ENCODE results near the gene LRRC31.
A peak's percentile ranks its signal among the peaks of the same experiment; 100 is the strongest.

The LRRC31 gene

DNA sequence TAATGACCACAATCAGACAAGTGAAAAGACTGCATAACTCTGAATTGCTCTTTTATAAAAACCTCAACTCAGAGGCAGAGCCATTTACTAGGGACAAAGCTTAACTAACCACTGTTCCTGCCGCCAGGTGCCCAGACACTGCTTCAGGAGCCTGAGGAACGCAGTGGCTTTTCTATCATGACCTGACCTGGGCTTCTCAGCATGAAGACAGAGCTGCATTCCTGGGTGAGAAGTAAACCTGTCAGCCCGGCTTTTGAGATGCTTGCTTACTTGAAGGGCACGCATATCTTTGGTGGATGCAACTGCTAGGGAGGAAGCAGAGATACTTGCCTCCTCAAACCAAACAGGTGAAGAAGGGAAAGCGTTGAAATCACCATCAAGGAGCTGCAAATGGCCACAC, 7.9 kb downstream of the LRRC31 start:
- DNase-seq = no peak

DNA sequence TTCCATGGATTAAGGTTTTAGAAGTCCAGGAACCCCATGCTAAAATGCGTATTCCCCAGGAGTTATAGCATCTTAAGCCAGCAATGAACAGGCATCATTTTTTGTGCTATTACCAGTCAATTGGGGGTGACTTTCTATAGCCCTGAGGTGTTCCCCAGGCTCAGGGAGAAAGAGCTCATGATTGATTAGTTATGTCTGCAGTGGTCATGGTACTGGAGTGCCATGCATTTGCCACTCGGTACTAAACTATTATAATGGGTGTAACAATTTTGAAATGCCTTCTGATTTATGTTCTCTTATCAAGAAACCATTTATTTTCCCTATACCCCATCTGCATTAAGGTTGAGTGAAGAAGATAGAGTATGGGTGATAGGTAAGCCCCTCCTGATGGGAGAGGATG, 11.9 kb downstream of the LRRC31 start:
- DNase-seq = no peak

DNA sequence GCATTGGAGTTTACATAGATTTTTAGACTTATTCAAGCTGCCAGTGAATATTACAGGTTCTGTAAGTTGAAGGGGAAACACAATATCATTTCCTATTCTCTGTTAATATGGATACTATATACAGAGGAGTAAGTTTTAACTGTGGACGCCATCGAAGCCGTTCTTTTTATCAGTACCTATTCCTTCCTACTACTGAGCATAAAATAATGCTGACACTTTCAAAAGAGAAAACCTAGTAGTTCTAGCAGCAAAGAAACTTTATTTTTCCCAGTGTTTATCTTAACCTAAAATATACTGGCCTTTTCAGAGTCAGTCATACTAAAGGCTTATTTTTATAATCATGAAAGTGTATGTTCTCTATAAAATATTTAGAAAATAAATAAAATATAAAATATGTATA, 14.2 kb downstream of the LRRC31 start:
- no peak for DNase-seq

DNA sequence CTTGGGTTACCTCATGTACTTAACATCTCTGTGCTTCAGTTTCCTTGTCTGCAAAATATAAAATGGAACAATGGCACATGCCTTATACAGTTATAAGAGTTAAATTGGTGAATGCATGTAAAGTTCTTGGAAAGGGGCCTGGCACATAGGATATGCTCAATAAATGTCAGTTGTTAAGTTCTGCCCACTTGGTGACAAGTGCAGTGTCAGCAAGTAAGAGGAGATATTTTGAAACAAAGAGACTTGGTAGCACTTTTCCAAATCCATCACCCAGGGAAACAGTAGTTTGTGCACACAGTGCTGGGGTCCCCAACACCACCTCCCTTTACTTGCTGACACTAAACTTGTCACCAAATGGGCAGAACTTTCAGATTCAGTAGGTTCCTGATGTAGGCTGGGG, 19.1 kb downstream of the LRRC31 start:
- DNase-seq = no peak

DNA sequence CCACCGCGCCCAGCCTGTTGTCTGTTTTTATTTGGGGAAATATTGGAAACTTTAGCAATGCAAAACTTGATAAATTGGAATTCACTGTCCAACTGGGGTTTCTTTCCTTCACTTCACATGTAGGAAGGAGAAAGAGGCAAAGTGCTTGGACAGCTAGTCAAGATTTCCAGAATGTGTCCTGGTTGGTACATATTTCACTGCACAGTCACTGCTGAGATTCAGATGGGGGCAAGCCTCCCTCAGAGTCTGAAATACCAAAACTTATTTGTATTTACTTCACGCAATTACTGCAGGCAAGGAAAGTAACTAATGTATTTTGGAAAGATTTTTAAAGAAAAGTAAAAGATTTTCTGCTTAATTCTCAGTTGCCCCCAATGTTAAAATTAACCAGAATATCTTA, 21.0 kb downstream of the LRRC31 start:
- DNase-seq = no peak

DNA sequence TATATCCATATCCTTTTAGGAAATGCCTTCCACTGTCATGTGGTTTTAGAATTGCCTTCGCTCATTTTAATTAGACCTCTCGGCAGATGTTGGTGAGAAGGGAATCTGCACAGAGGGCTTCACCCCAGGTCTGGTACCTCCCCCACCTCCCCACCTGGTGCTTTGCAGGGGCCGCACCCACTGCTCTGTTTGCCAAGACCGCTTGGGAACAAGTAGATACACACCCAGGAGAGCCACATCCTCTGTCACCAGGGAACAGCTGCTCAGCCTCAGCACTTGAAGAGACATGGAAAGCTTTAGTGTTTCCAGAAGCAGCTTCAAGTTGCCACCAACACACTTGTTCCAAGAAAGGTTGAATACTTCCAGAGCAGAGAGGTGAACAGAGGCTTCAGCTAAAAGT, 21.8 kb downstream of the LRRC31 start:
- DNase-seq = no peak

DNA sequence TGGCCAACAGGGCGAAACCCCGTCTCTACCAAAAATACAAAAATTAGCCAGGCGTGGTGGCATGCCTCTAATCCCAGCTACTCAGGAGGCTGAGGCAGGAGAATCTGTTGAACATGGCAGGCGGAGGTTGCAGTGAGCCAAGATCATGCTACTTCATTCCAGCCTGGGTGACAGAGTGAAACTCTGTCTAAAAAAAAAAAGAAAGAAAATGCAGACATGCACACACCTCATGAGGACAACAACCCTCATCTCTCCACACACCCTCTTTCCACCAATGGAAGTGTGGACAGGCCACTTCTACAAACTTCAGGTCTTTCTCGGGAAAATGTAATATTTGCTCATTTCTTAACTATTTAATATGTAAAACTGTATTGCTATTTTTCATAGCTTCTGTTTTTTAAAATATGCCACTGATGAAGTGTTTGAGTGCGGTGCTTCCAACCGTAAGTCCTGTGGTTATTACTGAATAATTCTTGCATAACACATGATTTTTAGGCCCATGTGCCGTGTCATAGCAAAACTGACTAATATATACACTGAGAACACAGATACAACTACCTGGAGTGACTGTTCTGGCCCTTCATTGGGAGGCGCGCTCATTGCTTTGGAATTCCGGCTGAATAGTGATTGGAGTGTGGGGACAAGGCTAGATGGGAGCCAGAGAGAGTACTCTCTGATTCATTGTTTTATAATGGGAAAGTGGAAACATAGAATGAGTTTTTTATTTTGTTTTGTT, 23.1 kb downstream of the LRRC31 start:
- DNase-seq = no peak

DNA sequence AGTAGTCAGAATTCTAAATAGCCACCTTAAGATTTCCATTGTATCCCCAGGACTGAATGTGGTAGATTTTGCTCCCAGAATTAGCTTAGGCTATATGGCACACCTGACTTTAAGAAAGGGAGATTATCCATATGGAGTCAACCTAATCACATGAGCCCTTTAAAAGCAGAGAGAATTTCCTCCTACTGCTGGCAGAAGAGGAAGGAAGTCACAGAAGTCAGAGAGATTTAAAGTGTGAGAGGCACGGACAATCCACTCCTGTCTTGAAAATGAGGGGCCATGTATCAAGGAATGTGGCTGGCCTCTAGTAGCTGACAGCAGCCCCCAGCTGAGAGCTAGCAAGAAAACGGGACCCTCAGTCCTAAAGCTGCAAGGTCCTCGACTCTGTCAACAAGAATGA, 26.8 kb downstream of the LRRC31 start:
- DNase-seq = no peak

DNA sequence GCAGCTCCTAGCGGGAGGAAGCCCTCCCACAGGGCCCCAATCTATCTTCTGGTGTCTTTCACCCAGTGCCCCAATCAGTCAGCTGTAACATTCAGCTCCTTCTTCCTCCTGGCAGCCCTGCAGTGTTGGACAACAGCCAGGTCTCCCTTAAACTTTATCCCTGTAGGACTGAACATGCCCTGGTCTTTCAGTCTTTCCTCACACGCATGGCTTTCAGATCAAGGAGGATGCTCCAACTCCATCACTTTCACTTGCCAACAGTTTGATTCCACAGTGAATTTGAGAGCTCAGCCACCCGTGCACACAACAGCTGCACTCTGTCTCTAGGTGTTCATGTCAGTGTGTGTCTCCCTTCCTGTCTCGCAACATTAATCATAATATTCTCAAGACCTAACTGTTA, 28.6 kb downstream of the LRRC31 start:
- no peak for DNase-seq

DNA sequence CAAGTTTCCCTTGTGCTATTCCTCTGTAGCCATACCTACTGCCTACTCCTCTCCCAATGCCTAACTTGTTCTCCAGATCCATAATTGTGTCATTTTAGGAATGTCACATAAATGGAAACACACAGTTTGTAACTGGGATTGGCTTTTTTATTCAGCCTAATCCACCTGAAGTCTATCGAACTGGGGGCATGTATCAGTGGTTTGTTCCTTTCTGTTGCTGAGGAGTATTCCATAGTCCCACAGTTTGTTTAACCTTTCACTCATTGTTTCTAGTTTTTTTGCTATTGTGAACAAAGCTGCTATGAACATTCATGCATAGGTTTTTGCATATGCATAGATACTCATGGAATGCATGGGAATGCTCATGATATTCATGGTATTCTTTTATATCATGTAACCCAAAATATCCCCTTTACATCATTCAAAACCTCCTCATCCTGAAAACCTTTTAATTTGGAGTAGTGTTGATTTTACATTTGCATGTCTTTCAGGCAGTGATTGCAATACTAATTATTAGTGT, 31.2 kb downstream of the LRRC31 start:
- DNase-seq = no peak

DNA sequence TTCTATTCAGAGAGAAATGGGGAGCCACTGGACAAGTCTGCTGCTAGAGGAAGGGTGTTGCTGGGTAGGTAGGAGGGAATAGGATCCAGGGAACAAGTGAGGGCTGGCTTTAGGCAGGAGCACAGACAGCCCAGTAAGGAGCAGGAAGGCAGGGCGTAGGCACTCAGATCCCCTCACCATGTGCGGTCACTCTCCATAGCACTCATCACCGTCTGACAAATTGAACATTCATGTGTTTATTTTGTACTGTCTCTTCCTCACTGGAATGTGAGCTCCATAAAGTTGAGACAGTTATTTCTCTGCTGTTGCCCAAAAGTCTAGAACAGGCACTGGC, 32.8 kb downstream of the LRRC31 start:
- no peak for DNase-seq

DNA sequence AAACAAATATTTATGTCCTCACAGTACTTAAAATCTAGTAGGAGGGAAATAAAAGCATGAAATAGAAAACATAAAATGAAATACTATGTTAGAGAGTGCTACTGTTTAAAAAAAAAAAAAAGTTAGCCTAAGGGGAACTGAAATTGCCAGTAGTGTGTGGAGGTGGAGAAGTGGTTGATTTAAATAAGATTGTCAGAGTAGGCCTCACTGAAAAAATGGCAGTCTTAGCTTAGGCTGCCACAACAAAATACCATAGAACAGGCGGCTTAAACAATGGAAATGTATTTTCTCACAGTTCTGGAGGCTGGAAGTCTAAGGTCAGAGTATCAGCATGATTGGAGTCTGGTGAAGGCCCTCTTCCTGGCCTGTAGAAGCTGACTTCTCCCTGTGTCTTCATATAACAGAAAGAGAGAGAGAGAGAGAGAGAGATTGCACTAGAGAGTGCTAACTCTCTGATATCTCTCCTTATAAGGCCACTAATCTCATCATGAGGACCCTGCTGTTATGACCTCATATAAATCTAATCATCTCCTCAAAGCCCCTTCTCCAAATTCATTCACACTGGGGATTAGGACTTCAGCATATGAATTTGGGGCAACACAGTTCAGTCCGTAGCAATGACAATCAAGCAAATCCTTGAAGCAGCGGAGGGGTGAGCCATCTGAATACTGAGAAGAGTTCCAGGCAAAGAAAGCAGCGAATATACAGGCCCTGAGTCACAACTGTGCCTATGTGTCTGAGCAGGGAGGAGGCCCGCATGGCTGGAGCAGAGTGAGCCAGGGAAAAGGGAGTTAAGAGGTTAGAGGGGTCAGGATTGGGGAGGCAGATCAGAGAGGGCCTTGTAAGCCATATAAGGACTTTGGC, 33.4 kb downstream of the LRRC31 start:
- DNase-seq = no peak

DNA sequence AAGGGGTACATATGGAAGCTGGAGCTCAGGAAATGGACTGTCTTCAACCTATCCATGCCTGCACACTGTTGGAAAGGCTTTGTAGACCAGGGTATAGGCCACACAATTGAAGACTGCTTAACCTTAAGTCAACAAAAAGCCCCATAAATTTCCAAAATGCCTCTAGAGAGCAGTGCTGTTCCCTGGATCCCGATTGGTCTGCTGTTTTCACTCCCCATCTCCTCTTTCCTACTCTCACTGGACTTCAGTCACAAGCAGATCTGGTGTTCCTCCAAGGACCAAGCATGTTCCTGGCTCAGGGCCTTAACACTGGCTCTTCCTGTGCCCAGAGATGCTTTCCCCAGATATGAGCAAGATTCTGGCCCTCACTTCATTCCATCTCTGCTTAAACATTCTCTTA, 34.2 kb downstream of the LRRC31 start:
- DNase-seq = no peak

DNA sequence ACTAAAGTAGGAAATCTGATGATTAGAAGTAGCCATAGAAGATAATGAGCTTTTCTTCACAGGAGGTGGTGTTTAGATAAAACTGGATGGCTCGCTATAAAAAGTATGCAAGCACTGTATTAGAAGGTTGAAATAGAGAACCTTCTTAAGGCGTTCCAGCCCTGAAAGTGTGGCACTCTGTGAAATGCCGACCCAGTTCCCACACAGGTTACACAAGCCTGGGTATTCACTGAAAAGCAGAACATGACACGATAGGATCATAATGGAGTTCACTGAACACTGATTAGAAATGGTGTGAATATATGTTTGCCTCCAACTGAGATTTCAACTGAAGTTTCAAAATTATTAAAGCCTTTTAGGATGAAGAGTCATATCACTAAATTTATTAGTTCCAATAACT, 42.0 kb downstream of the LRRC31 start:
- no peak for DNase-seq

DNA sequence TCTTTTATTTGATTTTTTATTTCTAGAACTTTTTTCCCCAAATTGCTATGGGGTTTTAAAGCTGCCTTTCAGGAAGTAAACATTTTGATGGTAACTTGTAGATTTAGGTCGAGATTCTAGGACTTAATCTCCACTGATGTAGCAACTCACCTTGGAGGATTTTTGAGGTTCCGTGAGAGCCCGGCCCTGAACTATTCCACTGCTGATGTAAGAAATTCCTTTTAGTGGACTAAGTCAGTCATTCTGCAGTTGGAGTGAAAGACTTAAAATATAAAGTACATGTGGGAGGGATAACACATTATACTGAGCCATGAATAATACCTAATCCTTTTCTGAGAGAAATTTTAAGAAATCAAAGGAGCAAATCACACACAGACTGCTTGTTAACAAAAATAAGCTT, 44.4 kb downstream of the LRRC31 start:
- DNase-seq = no peak

DNA sequence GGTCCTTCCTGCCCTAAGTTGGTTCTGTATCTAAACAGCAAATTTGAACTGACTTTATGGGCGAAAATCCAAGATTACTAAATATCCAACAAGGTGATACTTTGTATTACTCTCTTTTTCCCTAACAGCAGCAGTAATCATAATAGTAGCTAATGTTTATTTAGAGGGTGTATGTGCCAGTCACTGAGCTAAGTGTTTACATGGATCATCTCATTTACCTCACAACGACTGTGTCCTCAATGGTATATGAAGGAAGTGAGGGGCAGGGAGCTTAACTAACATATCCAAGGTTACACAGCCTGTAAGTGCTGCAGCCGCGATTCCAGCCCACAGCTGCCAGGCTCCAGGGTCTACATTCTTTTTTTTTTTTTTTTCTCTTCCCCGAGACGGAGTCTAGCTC, 46.8 kb downstream of the LRRC31 start:
- no peak for DNase-seq

DNA sequence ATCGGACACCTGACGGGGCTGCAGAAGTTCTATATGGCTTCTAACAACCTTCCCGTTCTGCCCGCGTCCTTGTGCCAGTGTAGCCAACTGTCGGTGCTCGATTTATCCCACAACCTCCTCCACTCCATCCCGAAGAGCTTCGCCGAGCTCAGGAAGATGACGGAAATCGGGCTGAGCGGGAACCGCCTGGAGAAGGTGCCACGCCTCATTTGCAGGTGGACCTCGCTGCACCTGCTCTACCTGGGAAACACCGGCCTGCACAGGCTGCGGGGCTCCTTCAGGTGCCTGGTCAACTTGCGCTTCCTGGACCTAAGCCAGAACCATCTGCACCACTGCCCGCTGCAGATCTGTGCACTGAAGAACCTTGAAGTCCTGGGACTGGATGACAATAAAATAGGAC, 47.2 kb downstream of the LRRC31 start:
- no peak for DNase-seq

DNA sequence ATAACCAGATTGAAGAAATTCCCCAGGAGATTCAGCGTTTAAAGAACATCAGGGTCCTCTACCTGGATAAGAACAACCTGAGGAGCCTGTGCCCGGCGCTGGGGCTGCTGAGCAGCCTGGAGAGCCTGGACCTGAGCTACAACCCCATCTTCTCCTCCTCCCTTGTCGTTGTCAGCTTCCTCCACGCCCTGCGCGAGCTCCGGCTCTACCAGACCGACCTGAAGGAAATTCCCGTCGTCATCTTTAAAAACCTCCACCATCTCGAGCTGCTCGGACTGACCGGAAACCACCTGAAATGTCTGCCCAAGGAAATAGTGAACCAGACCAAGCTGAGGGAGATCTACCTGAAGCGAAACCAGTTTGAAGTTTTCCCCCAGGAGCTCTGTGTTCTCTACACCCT, 47.6 kb downstream of the LRRC31 start:
- no peak for DNase-seq

DNA sequence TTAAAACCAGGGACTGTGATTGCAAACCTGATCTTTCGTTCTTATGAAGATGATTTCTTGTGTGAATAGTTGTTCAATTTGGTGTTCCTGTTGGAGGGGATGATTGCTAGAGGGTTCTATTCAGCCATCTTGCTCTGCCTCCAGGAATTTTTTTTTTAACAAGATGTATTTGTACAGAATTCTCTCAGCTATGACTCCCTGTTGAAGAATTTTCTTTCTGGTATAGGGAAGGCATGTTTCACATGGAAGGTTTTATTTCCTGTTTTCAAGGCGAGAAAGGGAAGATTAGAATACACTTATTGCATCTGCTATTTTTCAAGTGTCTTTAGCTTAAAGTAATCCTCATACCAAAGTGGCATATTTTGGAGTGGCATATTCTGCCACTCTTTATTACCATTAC, 51.4 kb downstream of the LRRC31 start:
- no peak for DNase-seq

DNA sequence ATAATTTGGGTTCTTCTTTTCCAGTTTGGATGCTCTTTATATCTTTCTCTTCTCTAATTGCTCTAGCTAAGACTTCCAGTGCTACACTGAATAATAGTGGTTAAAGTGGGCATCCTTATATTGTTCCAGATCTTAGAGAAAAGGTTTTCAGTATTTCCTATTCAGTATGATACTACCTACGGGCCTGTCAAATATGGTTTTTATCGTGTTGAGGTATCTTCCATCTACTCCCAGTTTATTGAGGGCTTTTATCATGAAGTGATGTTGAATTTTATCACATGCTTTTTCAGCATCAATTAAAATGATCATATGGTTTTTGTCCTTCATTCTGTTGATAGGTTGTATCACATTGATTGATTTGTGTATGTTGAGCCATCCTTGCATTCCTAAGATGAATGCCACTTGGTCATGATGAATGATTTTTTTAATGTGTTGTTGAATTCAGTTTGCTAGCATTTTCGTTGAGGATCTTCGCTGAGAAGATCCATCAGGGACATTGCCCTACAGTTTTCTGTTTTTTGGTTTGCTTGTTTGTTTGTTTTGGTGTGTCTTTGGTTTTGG, 54.1 kb downstream of the LRRC31 start:
- no peak for DNase-seq

DNA sequence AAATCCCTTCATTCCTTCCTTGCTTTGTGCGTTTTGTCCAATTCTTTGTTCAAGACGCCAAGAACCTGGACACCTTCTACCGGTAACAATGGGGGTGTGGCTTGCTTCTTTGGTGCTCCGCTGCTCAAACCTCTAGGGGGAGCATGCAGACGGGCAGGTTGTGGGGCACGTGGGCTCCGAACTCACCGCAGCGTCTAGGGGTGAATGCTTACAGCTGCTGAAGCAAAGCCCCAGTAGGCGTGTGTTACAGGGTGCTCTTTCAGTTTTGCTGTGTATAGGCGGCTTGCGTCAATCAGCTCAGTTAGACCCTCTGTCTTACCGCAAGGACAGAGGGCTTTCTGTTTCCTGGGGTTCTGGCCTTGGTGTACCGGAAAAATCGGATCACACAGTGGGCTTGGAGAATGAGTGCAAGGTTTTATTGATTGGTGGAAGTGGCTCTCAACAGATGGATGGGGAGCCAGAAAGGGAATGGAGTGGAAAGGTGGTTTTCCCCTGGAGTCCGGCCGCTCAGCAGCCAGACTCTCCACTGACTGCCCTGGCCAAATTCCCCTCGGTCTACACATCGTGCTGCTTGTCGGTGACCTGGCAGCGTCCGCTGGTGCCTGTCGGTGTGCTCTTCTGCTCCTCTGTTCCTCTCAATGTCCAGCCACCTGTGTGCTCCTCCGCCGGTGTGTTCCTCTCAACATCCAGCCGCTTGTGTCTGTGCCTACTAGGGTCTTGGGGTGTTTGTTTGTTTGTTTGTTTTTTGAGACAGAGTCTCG, 55.8 kb downstream of the LRRC31 start:
- peak; percentile 85 for DNase-seq

DNA sequence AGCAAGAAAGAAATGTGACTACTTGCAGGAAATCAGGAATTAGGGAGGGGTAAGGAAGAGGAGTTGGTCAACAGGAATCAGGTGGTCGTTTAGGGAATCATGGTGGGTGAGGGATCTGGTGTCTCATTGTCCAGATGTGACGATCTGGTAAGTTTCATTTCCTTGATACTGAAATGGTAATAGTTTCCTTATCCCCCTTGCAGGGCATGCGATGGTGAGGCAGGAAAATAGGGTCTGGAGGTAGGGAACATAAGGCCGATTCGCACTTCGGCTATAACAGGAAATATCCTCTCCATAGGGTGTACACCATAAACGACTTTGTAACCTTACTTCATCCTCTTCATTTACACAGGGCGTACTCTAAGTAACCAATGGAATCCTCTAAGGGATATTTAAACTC, 56.5 kb downstream of the LRRC31 start:
- no peak for DNase-seq

Data from hematopoietic multipotent progenitor cell treated with erythropoietin and hydrocortisone succinate and interleukin-3 and kit ligand, for 8 days (in vitro differentiated cells).